Smooth muscle cell (in vitro differentiated cells): ENCODE data around the gene SAP30L. TPM values are rescaled to one million over a fixed set of nuclear protein-coding genes. Genes with fewer than 3 reads are reported as not detected.

Experiments
- DNase-seq: peaks from one replicate; lab custom pipeline; 2025; ENCODE audit not compliant: unreplicated experiment; lab: John Stamatoyannopoulos, UW
- H2AFZ ChIP-seq: fragments of 200-600 bp; sonication (generic); 2 replicates; pipeline ENCODE4 v1.6.0; 2016; ENCODE audit warnings: antibody characterized with exemption, low read depth, mild to moderate bottlenecking
- H3F3A ChIP-seq: fragments of 200-600 bp; sonication (generic); 2 replicates; pipeline ENCODE4 v1.6.0; 2017; ENCODE audit warnings: antibody characterized with exemption, low read depth
- H3K27ac ChIP-seq: fragments of 200-600 bp; sonication (generic); 2 replicates; pipeline ENCODE4 v1.5.1; 2016; ENCODE audit warnings: low read depth, mild to moderate bottlenecking
- H3K27me3 ChIP-seq: fragments of 200-600 bp; sonication (generic); 2 replicates; pipeline ENCODE4 v1.6.1; 2016; ENCODE audit warnings: low read depth, mild to moderate bottlenecking
- H3K36me3 ChIP-seq: fragments of 200-600 bp; sonication (generic); 2 replicates; pipeline ENCODE4 v1.5.1; 2016; ENCODE audit warnings: low read depth
- H3K4me1 ChIP-seq: fragments of 200-600 bp; sonication (generic); 2 replicates; pipeline ENCODE4 v1.5.1; 2016; ENCODE audit warnings: low read depth
- H3K4me2 ChIP-seq: fragments of 200-600 bp; sonication (generic); 2 replicates; pipeline ENCODE4 v1.6.0; 2016; ENCODE audit warnings: mild to moderate bottlenecking
- H3K4me3 ChIP-seq: fragments of 200-600 bp; sonication (generic); 2 replicates; pipeline ENCODE4 v1.5.1; 2016; ENCODE audit warnings: mild to moderate bottlenecking
- H3K79me2 ChIP-seq: fragments of 200-600 bp; sonication (generic); 2 replicates; pipeline ENCODE4 v1.6.0; 2016; ENCODE audit warnings: low read depth, mild to moderate bottlenecking
- H3K9ac ChIP-seq: fragments of 200-600 bp; sonication (generic); 2 replicates; pipeline ENCODE4 v1.6.0; 2016; ENCODE audit warnings: low read depth
- H3K9me3 ChIP-seq: fragments of 200-600 bp; sonication (generic); replicated peaks from 2 replicates; pipeline ENCODE4 v1.5.1; 2016; ENCODE audit warnings: low read depth
- H4K20me1 ChIP-seq: fragments of 200-600 bp; sonication (generic); 2 replicates; pipeline ENCODE4 v1.6.0; 2016; ENCODE audit warnings: low read depth
- WGBS: methylation state at CpG from one replicate; pipeline ENCODE4 v1.1.7; 2016; ENCODE audit warnings: low lambda C conversion rate; 5-methylcytosine and 5-hydroxymethylcytosine counted together
- polyA plus RNA-seq: library from polyadenylated mRNA; unstranded; fragments of >200 nt; fragmentation: Nextera tagmentation; extraction: Ambion mirVana; gene quantifications from 2 replicates; pipeline ENCODE4 v1.2.1, GENCODE V29; 2016
- total RNA-seq: library from RNA; depleted of rRNA; stranded (reverse); fragments of >200 nt; gene quantifications from 2 replicates; pipeline ENCODE4 v1.2.3, GENCODE V29; 2014
- TF ChIP-seq, protein P1 (sequence below): fragments of 200-600 bp; sonication (generic); IDR thresholded peaks from 2 replicates; pipeline ENCODE4 v1.5.1; 2017; ENCODE audit warnings: borderline replicate concordance, mild to moderate bottlenecking, antibody characterized with exemption; ENCODE audit not compliant: insufficient read depth, poor library complexity, severe bottlenecking

The SAP30L gene
- total and polyA plus RNA-seq, 2 experiments from 2014 or later: 32.7 to 44.2 TPM

DNA sequence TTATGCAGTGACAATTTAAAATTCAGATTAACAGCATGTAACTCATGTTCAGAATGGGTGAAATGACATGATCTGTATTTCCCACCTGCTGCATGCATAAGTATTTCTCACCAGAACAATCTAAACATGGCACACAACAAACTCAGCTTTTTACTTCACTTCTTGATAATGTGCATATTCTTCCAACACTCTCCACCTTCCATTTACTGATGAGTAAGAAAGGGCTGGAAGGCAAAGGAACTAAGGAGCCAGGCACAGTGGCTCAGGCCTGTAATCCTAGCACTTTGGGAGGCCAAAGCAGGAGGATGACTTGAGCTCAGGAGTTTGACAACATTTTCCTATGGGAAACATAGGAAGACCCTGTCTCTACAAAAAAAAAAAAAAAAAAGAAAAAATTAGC, 35.8 kb upstream of the SAP30L start:
- H3K27me3 ChIP-seq: no peaks in the 10 kb centered on the region
- peaks cover under 1% of the 10 kb centered on the region for H3K4me1 ChIP-seq

DNA sequence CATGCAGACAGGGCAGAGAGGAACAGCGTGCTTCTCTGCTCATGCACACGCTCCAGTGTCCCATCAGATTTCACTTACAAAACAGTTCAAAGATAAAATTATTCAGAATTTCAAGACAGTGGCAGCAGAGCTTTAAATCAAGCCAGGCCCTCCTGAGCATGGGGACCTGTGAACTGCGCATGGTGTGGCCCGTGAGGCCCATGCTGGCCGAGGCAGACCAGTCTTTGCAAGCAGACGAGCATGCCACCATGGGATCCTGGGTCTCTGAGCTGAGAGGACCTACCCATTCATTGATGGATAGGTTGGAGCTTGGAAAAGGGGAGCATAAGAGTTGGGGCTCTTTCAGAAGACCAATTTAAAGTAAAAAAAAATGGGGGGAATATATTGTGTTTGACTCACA, 35.0 kb upstream of the SAP30L start:
- TF ChIP-seq, protein P1, sequence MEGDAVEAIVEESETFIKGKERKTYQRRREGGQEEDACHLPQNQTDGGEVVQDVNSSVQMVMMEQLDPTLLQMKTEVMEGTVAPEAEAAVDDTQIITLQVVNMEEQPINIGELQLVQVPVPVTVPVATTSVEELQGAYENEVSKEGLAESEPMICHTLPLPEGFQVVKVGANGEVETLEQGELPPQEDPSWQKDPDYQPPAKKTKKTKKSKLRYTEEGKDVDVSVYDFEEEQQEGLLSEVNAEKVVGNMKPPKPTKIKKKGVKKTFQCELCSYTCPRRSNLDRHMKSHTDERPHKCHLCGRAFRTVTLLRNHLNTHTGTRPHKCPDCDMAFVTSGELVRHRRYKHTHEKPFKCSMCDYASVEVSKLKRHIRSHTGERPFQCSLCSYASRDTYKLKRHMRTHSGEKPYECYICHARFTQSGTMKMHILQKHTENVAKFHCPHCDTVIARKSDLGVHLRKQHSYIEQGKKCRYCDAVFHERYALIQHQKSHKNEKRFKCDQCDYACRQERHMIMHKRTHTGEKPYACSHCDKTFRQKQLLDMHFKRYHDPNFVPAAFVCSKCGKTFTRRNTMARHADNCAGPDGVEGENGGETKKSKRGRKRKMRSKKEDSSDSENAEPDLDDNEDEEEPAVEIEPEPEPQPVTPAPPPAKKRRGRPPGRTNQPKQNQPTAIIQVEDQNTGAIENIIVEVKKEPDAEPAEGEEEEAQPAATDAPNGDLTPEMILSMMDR: no peak
- H2AFZ ChIP-seq: no peak overlapping the region
- 81% methylated on average over 6 of the region's 6 CpGs for WGBS
- no peaks in the 10 kb centered on the region for H3K36me3 ChIP-seq
- no peaks in the 10 kb centered on the region for H3K4me1 ChIP-seq
- no peak overlapping the region for H3K4me2 ChIP-seq
- no peaks in the 10 kb centered on the region for H3K9me3 ChIP-seq
- H3K9ac ChIP-seq: no peak overlapping the region
- H3K79me2 ChIP-seq: no peaks in the 10 kb centered on the region
- H3K27ac ChIP-seq: no peak overlapping the region
- no peak for DNase-seq
- no peaks in the 10 kb centered on the region for H3K27me3 ChIP-seq
- H3K4me3 ChIP-seq: no peak overlapping the region
- no peaks in the 10 kb centered on the region for H3F3A ChIP-seq
- H4K20me1 ChIP-seq: no peaks in the 10 kb centered on the region

More for the DNA sequence above, 35.8 kb upstream of the SAP30L start:
- Histone ChIP-seq H3F3A (no peaks in the 10 kb centered on the region), H3K9ac (no peak overlapping the region), H2AFZ (no peak overlapping the region), H3K4me2 (no peak overlapping the region), H3K9me3 (no peaks in the 10 kb centered on the region), H4K20me1 (no peaks in the 10 kb centered on the region), H3K36me3 (no peaks in the 10 kb centered on the region), H3K4me3 (no peak overlapping the region), H3K27ac (no peak overlapping the region), H3K79me2 (no peaks in the 10 kb centered on the region)
- TF ChIP-seq, protein P1: no peak
- DNase-seq: no peak

DNA sequence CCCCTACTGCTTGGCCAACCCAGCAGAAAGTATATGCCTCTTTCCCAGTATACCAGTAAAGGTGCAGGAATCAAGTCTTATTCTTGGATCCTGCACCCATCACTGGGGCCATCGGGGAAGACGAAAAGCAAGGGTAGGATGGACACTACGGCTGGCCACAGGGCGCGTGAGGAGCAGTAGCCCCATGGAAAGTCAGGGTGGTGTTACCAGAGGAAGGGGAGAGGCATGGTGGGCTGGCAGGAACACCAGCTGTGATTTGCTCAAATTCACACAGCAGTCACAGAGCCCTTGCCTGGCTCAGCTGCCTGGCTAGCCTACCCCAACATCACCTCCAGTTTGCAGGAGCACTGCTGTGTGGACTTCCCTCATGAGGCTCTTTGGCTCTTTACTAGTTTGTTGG, 34.5 kb upstream of the SAP30L start:
- WGBS: 97% methylated on average over 5 of the region's 5 CpGs
- no peak for DNase-seq
- Histone ChIP-seq H2AFZ (no peak overlapping the region), H3F3A (no peaks in the 10 kb centered on the region), H3K27ac (no peak overlapping the region), H3K4me2 (no peak overlapping the region), H3K27me3 (no peaks in the 10 kb centered on the region), H3K9ac (no peak overlapping the region), H3K9me3 (no peaks in the 10 kb centered on the region), H4K20me1 (no peaks in the 10 kb centered on the region), H3K79me2 (no peaks in the 10 kb centered on the region), H3K4me3 (no peak overlapping the region), H3K36me3 (no peaks in the 10 kb centered on the region), H3K4me1 (no peaks in the 10 kb centered on the region)
- TF ChIP-seq, protein P1: no peak

DNA sequence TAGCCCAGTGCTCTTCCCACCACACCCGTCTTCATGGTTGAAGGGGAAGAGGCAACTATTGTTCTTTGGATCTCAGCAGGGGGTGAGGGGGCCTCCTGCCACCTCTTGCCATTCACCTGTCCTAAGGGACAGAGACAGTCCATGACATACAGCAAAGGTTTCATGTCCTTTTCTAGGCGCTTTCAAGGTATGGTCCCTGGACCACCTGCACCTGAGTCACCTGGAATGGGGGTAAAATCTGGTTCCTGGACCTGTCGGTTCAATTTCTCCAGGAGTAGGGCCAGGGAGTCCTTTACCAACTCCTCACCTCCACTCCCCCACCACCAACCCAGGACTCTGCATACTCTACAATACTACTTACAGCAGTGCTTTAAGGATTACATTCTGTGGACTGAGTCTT, 33.5 kb upstream of the SAP30L start:
- no peaks in the 10 kb centered on the region for H3K4me1 ChIP-seq
- 93% methylated on average over 3 of the region's 3 CpGs for WGBS
- TF ChIP-seq, protein P1: no peak
- no peak overlapping the region for H3K27ac ChIP-seq
- H3F3A ChIP-seq: no peaks in the 10 kb centered on the region
- H3K4me2 ChIP-seq: no peak overlapping the region
- no peak overlapping the region for H2AFZ ChIP-seq
- H3K36me3 ChIP-seq: no peaks in the 10 kb centered on the region
- no peak overlapping the region for H3K4me3 ChIP-seq
- no peak overlapping the region for H3K9ac ChIP-seq
- H3K9me3 ChIP-seq: no peaks in the 10 kb centered on the region
- H3K79me2 ChIP-seq: no peaks in the 10 kb centered on the region
- no peaks in the 10 kb centered on the region for H4K20me1 ChIP-seq
- DNase-seq: no peak
- H3K27me3 ChIP-seq: no peaks in the 10 kb centered on the region
